ENCODE measurements around the gene NEK6. TPM values are rescaled to one million over a fixed set of nuclear protein-coding genes. Genes with fewer than 3 reads are reported as not detected.

The NEK6 gene
- total RNA-seq, 1 experiment from 2014 or later, result 66.6 TPM

DNA sequence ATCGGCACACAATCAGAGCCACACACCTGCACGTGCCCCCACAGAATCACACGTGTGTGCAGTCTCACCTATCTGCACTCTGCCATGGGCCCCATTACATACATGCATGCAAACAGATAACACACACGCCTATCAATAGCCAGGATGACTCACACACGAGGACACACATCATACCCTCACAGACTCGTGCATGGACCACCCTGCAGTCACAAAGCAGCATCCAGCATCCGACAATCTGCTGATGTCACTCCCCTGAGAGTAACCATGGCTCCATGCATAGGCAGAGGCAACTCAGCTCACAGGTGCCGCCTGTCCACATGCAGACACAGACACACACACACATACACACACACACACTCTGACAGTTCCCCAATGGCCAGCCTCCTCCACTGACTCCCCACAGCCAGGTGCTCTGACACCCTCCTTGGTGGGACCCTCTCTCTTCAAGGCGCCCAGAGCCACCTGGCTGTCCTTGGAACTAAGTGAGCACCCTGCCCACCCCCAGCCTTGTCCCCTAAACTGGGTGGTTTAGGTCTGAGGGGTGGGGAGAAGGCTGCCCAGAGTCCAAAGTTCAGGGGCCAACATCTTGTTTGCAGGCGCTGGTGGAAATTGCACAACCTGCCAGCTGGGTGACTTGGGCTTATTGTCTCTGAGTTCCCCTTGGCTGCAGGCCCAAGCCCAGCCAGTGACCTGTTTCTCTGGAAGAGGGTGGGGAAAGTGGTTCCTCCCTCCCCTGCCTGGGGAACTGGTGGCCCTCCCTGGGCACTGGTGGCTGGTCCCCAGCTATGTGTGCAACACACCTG, 34.6 kb upstream of the NEK6 start:
- H3K4me1 ChIP-seq, result peaks cover 19% of the 10 kb centered on the region
- peak; percentile 78 to 85 for DNase-seq
- H3K36me3 Mint-ChIP-seq (ENCODE audit: insufficient read depth, unreplicated experiment), result no peaks in the 10 kb centered on the region
- H3K27ac Mint-ChIP-seq (ENCODE audit: unreplicated experiment), result peak overlapping the region; percentile 18
- H3K27me3 Mint-ChIP-seq (ENCODE audit: insufficient read depth, unreplicated experiment), result no peaks in the 10 kb centered on the region
- no peaks in the 10 kb centered on the region for H3K36me3 ChIP-seq (ENCODE audit: control insufficient read depth, insufficient read depth, low read length)
- intact Hi-C loops (cut with micrococcal nuclease; ENCODE audit: unreplicated experiment), result loop anchor here (1.0 kb wide), 1 partner anchor 36 kb away; no protein-coding TSS in a partner anchor
- ChIA-PET CTCF (interaction anchor here (0.6 kb wide), 1 partner anchor 187 kb away, joined by 3 read pairs; no protein-coding TSS in a partner anchor), POLR2A (interaction anchor here (1.1 kb wide), 1 partner anchor 36 kb away, joined by 3 read pairs; no protein-coding TSS in a partner anchor)
- H3K4me3 Mint-ChIP-seq (ENCODE audit: unreplicated experiment), result peak overlapping the region; percentile 14
- H3K9me3 ChIP-seq, result no peaks in the 10 kb centered on the region; the same call in 1 of the 2 replicates
- TF ChIP-seq, protein P1, sequence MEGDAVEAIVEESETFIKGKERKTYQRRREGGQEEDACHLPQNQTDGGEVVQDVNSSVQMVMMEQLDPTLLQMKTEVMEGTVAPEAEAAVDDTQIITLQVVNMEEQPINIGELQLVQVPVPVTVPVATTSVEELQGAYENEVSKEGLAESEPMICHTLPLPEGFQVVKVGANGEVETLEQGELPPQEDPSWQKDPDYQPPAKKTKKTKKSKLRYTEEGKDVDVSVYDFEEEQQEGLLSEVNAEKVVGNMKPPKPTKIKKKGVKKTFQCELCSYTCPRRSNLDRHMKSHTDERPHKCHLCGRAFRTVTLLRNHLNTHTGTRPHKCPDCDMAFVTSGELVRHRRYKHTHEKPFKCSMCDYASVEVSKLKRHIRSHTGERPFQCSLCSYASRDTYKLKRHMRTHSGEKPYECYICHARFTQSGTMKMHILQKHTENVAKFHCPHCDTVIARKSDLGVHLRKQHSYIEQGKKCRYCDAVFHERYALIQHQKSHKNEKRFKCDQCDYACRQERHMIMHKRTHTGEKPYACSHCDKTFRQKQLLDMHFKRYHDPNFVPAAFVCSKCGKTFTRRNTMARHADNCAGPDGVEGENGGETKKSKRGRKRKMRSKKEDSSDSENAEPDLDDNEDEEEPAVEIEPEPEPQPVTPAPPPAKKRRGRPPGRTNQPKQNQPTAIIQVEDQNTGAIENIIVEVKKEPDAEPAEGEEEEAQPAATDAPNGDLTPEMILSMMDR (IDR thresholded peaks at IDR 0.05; ENCODE audit: insufficient read depth in 1 of 2, low read depth in 1 of 2, low read length in 1 of 2, severe bottlenecking in 1 of 2, unreplicated experiment in 1 of 2), result no peak
- no peaks in the 10 kb centered on the region for H3K9me3 Mint-ChIP-seq (ENCODE audit: unreplicated experiment)
- peaks cover 26% of the 10 kb centered on the region for H3K4me1 Mint-ChIP-seq (ENCODE audit: low read depth, unreplicated experiment)
- no peak overlapping the region for H3K4me3 ChIP-seq (ENCODE audit: low read depth, low read length)
- no TSS peak for BruUV-seq (replicated peaks)
- no peaks in the 10 kb centered on the region for H3K27me3 ChIP-seq (replicated peaks; ENCODE audit: control insufficient read depth, insufficient read depth, low read length)

DNA sequence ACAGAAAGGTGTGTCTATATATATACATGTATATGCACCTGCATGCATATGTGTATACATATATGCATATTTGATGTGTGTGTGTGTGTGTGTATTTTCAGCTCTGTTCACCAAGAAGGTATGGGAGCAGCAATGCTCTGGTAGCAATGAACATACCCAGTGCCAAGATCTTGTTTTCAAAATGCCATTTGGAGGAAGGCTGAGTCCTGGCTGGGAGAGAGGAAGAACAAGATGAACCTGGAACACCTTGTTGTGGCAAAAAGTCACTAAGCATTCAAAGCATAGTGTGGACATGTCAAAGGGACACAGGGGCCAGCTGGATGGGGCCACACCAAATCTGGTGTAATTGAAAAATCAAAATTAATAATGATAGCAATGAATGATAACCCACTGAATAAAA, 31.8 kb upstream of the NEK6 start:
- Histone ChIP-seq H3K9me3 (no peaks in the 10 kb centered on the region), H3K36me3 (ENCODE audit: control insufficient read depth, insufficient read depth, low read length) (no peaks in the 10 kb centered on the region), H3K4me3 (ENCODE audit: low read depth, low read length) (no peak overlapping the region), H3K4me1 (peaks cover 19% of the 10 kb centered on the region), H3K27me3 (replicated peaks; ENCODE audit: control insufficient read depth, insufficient read depth, low read length) (no peaks in the 10 kb centered on the region)
- CTCF ChIA-PET, result no interaction called here
- Mint-ChIP-seq H3K4me1 (ENCODE audit: low read depth, unreplicated experiment) (peaks cover 26% of the 10 kb centered on the region), H3K4me3 (ENCODE audit: unreplicated experiment) (no peak overlapping the region), H3K9me3 (ENCODE audit: unreplicated experiment) (no peaks in the 10 kb centered on the region), H3K27ac (ENCODE audit: unreplicated experiment) (no peak overlapping the region), H3K36me3 (ENCODE audit: insufficient read depth, unreplicated experiment) (no peaks in the 10 kb centered on the region), H3K27me3 (ENCODE audit: insufficient read depth, unreplicated experiment) (no peaks in the 10 kb centered on the region)
- BruUV-seq (replicated peaks), result no TSS peak
- no peak for DNase-seq
- TF ChIP-seq, protein P1 (IDR thresholded peaks at IDR 0.05; ENCODE audit: insufficient read depth in 1 of 2, low read depth in 1 of 2, low read length in 1 of 2, severe bottlenecking in 1 of 2, unreplicated experiment in 1 of 2), result no peak
- POLR2A ChIA-PET, result no interaction called here
- intact Hi-C loops (cut with micrococcal nuclease; ENCODE audit: unreplicated experiment), result no loop called here

DNA sequence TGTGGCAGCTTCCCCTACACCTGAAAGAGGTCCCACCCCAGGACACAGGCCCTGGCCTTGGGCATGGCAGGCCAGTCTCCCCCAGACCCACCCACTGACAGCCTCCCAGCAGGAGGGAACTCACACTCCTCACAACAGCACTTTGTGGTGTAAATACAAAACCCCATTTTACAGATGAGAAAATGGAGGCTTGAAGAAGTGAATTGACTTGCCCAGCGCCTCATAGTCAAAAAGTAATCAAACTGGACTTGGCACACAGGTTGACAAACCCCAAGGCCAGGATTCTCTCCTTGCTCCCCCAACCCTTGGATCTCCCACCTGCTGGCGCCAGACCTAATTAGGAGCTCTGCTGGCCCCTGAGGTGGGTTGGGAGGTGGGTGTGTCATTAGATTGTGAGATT, 29.2 kb upstream of the NEK6 start:
- POLR2A ChIA-PET, result no interaction called here
- TF ChIP-seq, protein P1 (IDR thresholded peaks at IDR 0.05; ENCODE audit: insufficient read depth in 1 of 2, low read depth in 1 of 2, low read length in 1 of 2, severe bottlenecking in 1 of 2, unreplicated experiment in 1 of 2), result no peak

More for the DNA sequence above, 29.2 kb upstream of the NEK6 start:
- no TSS peak for BruUV-seq (replicated peaks)
- peaks cover 15% of the 10 kb centered on the region for H3K4me1 Mint-ChIP-seq (ENCODE audit: low read depth, unreplicated experiment)
- intact Hi-C loops (cut with micrococcal nuclease; ENCODE audit: unreplicated experiment), result no loop called here
- H3K9me3 Mint-ChIP-seq (ENCODE audit: unreplicated experiment), result no peaks in the 10 kb centered on the region
- no peaks in the 10 kb centered on the region for H3K36me3 Mint-ChIP-seq (ENCODE audit: insufficient read depth, unreplicated experiment)
- Histone ChIP-seq H3K36me3 (ENCODE audit: control insufficient read depth, insufficient read depth, low read length) (no peaks in the 10 kb centered on the region), H3K27me3 (replicated peaks; ENCODE audit: control insufficient read depth, insufficient read depth, low read length) (no peaks in the 10 kb centered on the region), H3K4me1 (peaks cover 9% of the 10 kb centered on the region), H3K4me3 (ENCODE audit: low read depth, low read length) (no peak overlapping the region), H3K9me3 (no peaks in the 10 kb centered on the region)
- DNase-seq, result no peak
- no peak overlapping the region for H3K27ac Mint-ChIP-seq (ENCODE audit: unreplicated experiment)
- CTCF ChIA-PET, result interaction anchor here (0.7 kb wide), 1 partner anchor 14 kb away, joined by 3 read pairs; no protein-coding TSS in a partner anchor
- H3K4me3 Mint-ChIP-seq (ENCODE audit: unreplicated experiment), result no peak overlapping the region
- peaks cover 2% of the 10 kb centered on the region for H3K27me3 Mint-ChIP-seq (ENCODE audit: insufficient read depth, unreplicated experiment)

All from Caco-2 (cell line).